ENCODE measurements around the gene PTCD2. TPM values are rescaled to one million over a fixed set of nuclear protein-coding genes. Genes with fewer than 3 reads are reported as not detected.

Gene PTCD2
- total RNA-seq, 1 donor from 2014 or later: 6.5 TPM

DNA sequence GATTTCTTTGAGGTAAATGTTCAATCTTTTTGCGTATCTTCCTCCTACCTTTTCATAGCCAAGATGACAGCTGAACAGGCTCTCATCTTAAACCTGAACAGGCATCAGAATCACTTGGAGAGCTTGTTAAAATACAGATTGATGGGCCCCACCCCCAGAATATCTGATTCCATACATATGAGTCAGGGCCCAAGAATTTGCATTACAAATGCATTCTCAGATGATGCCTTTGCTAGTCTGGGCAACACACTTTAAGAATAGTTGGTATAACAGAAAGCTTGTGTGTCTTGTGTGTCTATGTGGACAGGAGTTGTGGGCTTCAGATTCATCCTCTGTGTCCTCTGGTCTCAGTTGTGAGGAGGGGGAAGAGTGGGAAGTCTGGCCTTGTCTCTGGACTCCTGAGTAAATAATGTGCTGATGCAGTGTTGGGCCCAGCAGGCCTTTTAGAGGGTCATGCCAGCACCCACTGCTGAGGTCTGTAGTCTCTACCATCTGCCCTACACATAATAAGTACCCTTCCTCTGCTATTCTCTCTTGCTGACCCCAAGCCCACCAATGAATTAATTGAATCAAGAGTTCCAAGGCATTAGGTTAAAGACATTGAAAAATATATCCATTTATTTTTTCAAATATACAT lies 43.1 kb downstream of the PTCD2 start:
- Histone ChIP-seq H3K4me1 (no peaks in the 10 kb centered on the region), H3K36me3 (peaks cover 18% of the 10 kb centered on the region), H3K9me3 (no peaks in the 10 kb centered on the region), H3K4me3 (no peak overlapping the region), H3K27me3 (no peaks in the 10 kb centered on the region), H3K27ac (no peak overlapping the region)
- ATAC-seq: no peak
- no peak for DNase-seq
- intact Hi-C loops (cut with DNase I): loop anchor here (10.0 kb wide), 1 partner anchor 162 kb away; no protein-coding TSS in a partner anchor
- TF ChIP-seq, protein P1, sequence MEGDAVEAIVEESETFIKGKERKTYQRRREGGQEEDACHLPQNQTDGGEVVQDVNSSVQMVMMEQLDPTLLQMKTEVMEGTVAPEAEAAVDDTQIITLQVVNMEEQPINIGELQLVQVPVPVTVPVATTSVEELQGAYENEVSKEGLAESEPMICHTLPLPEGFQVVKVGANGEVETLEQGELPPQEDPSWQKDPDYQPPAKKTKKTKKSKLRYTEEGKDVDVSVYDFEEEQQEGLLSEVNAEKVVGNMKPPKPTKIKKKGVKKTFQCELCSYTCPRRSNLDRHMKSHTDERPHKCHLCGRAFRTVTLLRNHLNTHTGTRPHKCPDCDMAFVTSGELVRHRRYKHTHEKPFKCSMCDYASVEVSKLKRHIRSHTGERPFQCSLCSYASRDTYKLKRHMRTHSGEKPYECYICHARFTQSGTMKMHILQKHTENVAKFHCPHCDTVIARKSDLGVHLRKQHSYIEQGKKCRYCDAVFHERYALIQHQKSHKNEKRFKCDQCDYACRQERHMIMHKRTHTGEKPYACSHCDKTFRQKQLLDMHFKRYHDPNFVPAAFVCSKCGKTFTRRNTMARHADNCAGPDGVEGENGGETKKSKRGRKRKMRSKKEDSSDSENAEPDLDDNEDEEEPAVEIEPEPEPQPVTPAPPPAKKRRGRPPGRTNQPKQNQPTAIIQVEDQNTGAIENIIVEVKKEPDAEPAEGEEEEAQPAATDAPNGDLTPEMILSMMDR (IDR thresholded peaks at IDR 0.05): no peak

- TF ChIP-seq, protein P1 (IDR thresholded peaks at IDR 0.05): no peak
- H3K4me1 ChIP-seq: no peaks in the 10 kb centered on the region
- intact Hi-C loops (cut with DNase I): loop anchor here (10.0 kb wide), 1 partner anchor 161 kb away; no protein-coding TSS in a partner anchor
- H3K4me3 ChIP-seq: no peak overlapping the region
- peaks cover 15% of the 10 kb centered on the region for H3K36me3 ChIP-seq
- H3K27ac ChIP-seq: no peak overlapping the region
- H3K27me3 ChIP-seq: no peaks in the 10 kb centered on the region
- DNase-seq (no peak), ATAC-seq (no peak)
- H3K9me3 ChIP-seq: no peaks in the 10 kb centered on the region
Measured at GRCh38 chr5:72364171-72364570, 44.0 kb downstream of the PTCD2 start.

DNA sequence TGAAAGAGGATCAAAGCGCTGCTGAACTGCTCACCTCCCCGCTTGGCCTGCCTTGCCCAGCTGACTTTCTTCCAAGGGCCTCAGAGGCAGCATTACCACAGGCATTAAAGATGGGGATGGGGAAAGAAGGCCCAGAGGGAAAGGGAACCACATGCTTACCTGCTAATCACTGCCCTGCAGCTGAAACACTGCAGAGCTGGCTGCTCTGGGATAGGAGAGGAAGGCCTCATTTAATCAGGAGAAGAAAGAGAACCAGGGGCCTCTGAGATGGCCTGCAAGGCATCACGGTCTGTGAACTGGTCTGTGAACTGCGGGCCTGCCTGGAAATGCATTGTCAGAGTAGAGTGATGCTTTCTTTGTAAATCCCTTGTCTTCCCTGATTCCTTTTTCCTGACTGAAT lies 44.8 kb downstream of the PTCD2 start:
- intact Hi-C loops (cut with DNase I): loop anchor here (10.0 kb wide), 1 partner anchor 160 kb away; no protein-coding TSS in a partner anchor
- TF ChIP-seq, protein P1 (IDR thresholded peaks at IDR 0.05): no peak
- Histone ChIP-seq H3K4me3 (no peak overlapping the region), H3K27ac (no peak overlapping the region), H3K36me3 (peaks cover 8% of the 10 kb centered on the region), H3K27me3 (no peaks in the 10 kb centered on the region), H3K9me3 (no peaks in the 10 kb centered on the region), H3K4me1 (no peaks in the 10 kb centered on the region)
- ATAC-seq (no peak), DNase-seq (no peak)

- no peak overlapping the region for H3K4me3 ChIP-seq
- peak; percentile 95 for ATAC-seq
- H3K27ac ChIP-seq: no peak overlapping the region
- H3K4me1 ChIP-seq: no peaks in the 10 kb centered on the region
- no peak for DNase-seq
- H3K36me3 ChIP-seq: no peaks in the 10 kb centered on the region
- H3K27me3 ChIP-seq: no peaks in the 10 kb centered on the region
- intact Hi-C loops (cut with DNase I): loop anchor here (10.0 kb wide), 1 partner anchor 158 kb away; no protein-coding TSS in a partner anchor
- TF ChIP-seq, protein P1 (IDR thresholded peaks at IDR 0.05): peak; percentile 74
- no peaks in the 10 kb centered on the region for H3K9me3 ChIP-seq
Measured at GRCh38 chr5:72366324-72366976, 46.3 kb downstream of the PTCD2 start.

DNA sequence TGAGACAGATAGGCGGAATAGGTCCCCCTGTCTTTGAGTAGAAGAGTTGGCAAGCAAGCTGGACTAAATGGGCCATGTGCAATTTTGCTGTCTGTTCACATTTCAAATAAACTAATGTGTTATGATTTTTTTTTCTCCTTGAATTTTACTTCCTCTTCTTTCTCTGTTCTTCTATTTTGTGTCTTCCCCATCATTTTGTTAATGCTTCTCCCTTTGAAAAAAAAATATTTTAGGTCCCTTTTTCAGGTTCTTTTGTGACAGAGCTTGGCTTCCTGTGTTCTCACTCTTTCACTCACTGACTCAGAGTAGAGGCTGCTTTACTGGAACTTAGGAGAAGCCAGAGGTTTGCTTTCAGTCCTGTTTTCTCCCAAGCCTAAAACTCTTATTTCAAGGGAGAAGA lies 48.1 kb downstream of the PTCD2 start:
- H3K27me3 ChIP-seq: no peaks in the 10 kb centered on the region
- no peak overlapping the region for H3K4me3 ChIP-seq
- no peak overlapping the region for H3K27ac ChIP-seq
- DNase-seq (no peak), ATAC-seq (no peak)
- H3K9me3 ChIP-seq: no peaks in the 10 kb centered on the region
- no peaks in the 10 kb centered on the region for H3K4me1 ChIP-seq
- intact Hi-C loops (cut with DNase I): loop anchor here (10.0 kb wide), 1 partner anchor 157 kb away; no protein-coding TSS in a partner anchor
- TF ChIP-seq, protein P1 (IDR thresholded peaks at IDR 0.05): no peak
- H3K36me3 ChIP-seq: no peaks in the 10 kb centered on the region
